Sigmoid colon (tissue), 7 donors: ENCODE results near the gene PCDH15. TPM values are rescaled to one million over a fixed set of nuclear protein-coding genes. Genes with fewer than 3 reads are reported as not detected.
"Not testable (repeated sequence)": the region's sequence is repeated elsewhere in the genome, so short reads cannot be mapped to it uniquely, and the experiment has no call there.

Experiments
- DNase-seq: peaks from one replicate; pipeline ENCODE4 v3.0.0-alpha.2; 2019
- H3K27ac ChIP-seq, 4 donors: fragments of 200-600 bp; sonication (generic); one replicate each; pipeline ENCODE4 v1.5.1; 2016 to 2019; ENCODE audit warnings: mild to moderate bottlenecking in 1 of 4
- H3K27me3 ChIP-seq, 3 donors: fragments of 200-600 bp; sonication (generic); one replicate each; pipeline ENCODE4 v1.5.1; 2019; ENCODE audit warnings: mild to moderate bottlenecking in 1 of 3
- H3K36me3 ChIP-seq, 4 donors: fragments of 200-600 bp; sonication (generic); one replicate each; pipeline ENCODE4 v1.5.1; 2016 to 2019
- H3K4me1 ChIP-seq, 4 donors: fragments of 200-600 bp; sonication (generic); one replicate each; pipeline ENCODE4 v1.5.1; 2017 to 2019
- H3K4me3 ChIP-seq, 4 donors: fragments of 200-600 bp; sonication (generic); one replicate each; pipeline ENCODE4 v1.5.1; 2017 to 2019; ENCODE audit warnings: mild to moderate bottlenecking in 2 of 4, moderate library complexity in 1 of 4
- H3K9me3 ChIP-seq, 4 donors: fragments of 200-600 bp in 3 of 4; sonication (generic) in 3 of 4; one replicate each; pipeline versions ENCODE4 v1.5.1 to v1.6.1; 2013 to 2019
- CTCF ChIP-seq, 4 experiments: fragments of 450-650 bp in 3 of 4; fragments of 200-600 bp in 1 of 4; IDR thresholded peaks; one replicate each; pipeline ENCODE4 v1.5.1; 2016 to 2019; ENCODE audit warnings: antibody characterized with exemption in 4 of 4, mild to moderate bottlenecking in 3 of 4, moderate library complexity in 2 of 4
- EP300 ChIP-seq, 4 donors: sonication (generic); formaldehyde crosslinking; IDR thresholded peaks; one replicate each; pipeline ENCODE4 v1.6.1; 2017; ENCODE audit warnings: antibody characterized with exemption in 4 of 4
- POLR2A ChIP-seq, 2 donors: fragments of 450-650 bp; IDR thresholded peaks; one replicate each; pipeline ENCODE4 v1.6.1; 2016; ENCODE audit warnings: antibody characterized with exemption in 2 of 2, mild to moderate bottlenecking in 2 of 2, moderate library complexity in 2 of 2
- POLR2AphosphoS5 ChIP-seq, 4 donors: sonication (generic); formaldehyde crosslinking; IDR thresholded peaks; one replicate each; pipeline ENCODE4 v1.6.1; 2017; ENCODE audit warnings: antibody characterized with exemption in 4 of 4
- WGBS, 2 donors: extraction: QIAGEN DNeasy Blood & Tissue Kit; methylation state at CpG; one replicate each; pipeline ENCODE4 v1.1.7; 2013; 5-methylcytosine and 5-hydroxymethylcytosine counted together
- intact Hi-C: fragments of 100-400 bp; cut with DNase I; formaldehyde crosslinking; loops from one replicate; pipeline ENCODE4 v1.15.1; 2023
- polyA plus RNA-seq, 3 donors: library from polyadenylated mRNA; stranded (reverse); fragments of 200-250 nt; gene quantifications; one replicate each; pipeline ENCODE4 v1.2.3, GENCODE V29; 2013
- total RNA-seq, 4 donors: library from RNA; depleted of rRNA; stranded (reverse); fragments of >200 nt; gene quantifications; one replicate each; pipeline ENCODE4 v1.1.0, GENCODE V29; 2016
- donor health status: healthy with polysubstance abuse.
- donor health status: Bipolar disorder and iron deficiency.
- donor health status: healthy.

PCDH15 gene
- total and polyA plus RNA-seq, 7 donors, result 0.14 to 0.71 (median 0.16) TPM; not detected in 2

- Histone ChIP-seq H3K4me1 (no peaks in the 10 kb centered on the region), H3K36me3 (no peaks in the 10 kb centered on the region), H3K4me3 (no peak overlapping the region), H3K27ac (no peak overlapping the region), H3K27me3 (no peaks in the 10 kb centered on the region), H3K9me3 (no peaks in the 10 kb centered on the region)
- no peak for DNase-seq
- TF ChIP-seq EP300 (IDR thresholded peaks at IDR 0.05) (no peak), CTCF (IDR thresholded peaks at IDR 0.05) (peak in 1 of 4 experiments; percentile 19)
- WGBS, 2 donors, result 50 to 58% methylated on average over 1 of the region's 1 CpG
- intact Hi-C loops, result loop anchor here (10.0 kb wide), 1 partner anchor 558 kb away; no protein-coding TSS in a partner anchor
Observed at GRCh38 chr10:54402576-54402975, 398.5 kb downstream of the PCDH15 start.

- TF ChIP-seq EP300 (IDR thresholded peaks at IDR 0.05), result no peak
- TF ChIP-seq CTCF (IDR thresholded peaks at IDR 0.05), result no peak
- no peak for TF ChIP-seq POLR2AphosphoS5 (IDR thresholded peaks at IDR 0.05)
- no peak for TF ChIP-seq POLR2A (IDR thresholded peaks at IDR 0.05)
Observed at GRCh38 chr10:54396031-54396430, 405.0 kb downstream of the PCDH15 start.

GRCh38 chr10:54394598-54394997 is 406.4 kb downstream of the PCDH15 start:
- H3K4me1 ChIP-seq, intact Hi-C loops, H3K27ac ChIP-seq, H3K27me3 ChIP-seq, H3K9me3 ChIP-seq, DNase-seq, H3K4me3 ChIP-seq, H3K36me3 ChIP-seq: not testable (repeated sequence)
- 84 to 88% methylated on average over 6 of the region's 6 CpGs for WGBS, 2 donors

More at GRCh38 chr10:54396031-54396430, 405.0 kb downstream of the PCDH15 start:
- 68 to 78% methylated on average over 6 of the region's 6 CpGs for WGBS, 2 donors
- Histone ChIP-seq H3K4me1 (no peaks in the 10 kb centered on the region), H3K36me3 (no peaks in the 10 kb centered on the region), H3K27ac (no peak overlapping the region), H3K27me3 (no peaks in the 10 kb centered on the region), H3K9me3 (no peaks in the 10 kb centered on the region), H3K4me3 (no peak overlapping the region)
- DNase-seq, result no peak
- intact Hi-C loops, result no loop called here

GRCh38 chr10:54372179-54372578 is 428.9 kb downstream of the PCDH15 start:
- Histone ChIP-seq H3K4me1 (no peaks in the 10 kb centered on the region), H3K27me3 (no peaks in the 10 kb centered on the region), H3K9me3 (no peaks in the 10 kb centered on the region), H3K36me3 (no peaks in the 10 kb centered on the region), H3K4me3 (no peak overlapping the region), H3K27ac (no peak overlapping the region)
- 15 to 41% methylated on average over 1 of the region's 1 CpG for WGBS, 2 donors
- DNase-seq, result no peak
- TF ChIP-seq POLR2AphosphoS5 (IDR thresholded peaks at IDR 0.05), result no peak
- no peak for TF ChIP-seq CTCF (IDR thresholded peaks at IDR 0.05)
- no peak for TF ChIP-seq POLR2A (IDR thresholded peaks at IDR 0.05)
- TF ChIP-seq EP300 (IDR thresholded peaks at IDR 0.05), result no peak
- intact Hi-C loops, result no loop called here

- Histone ChIP-seq H3K36me3 (no peaks in the 10 kb centered on the region), H3K4me3 (no peak overlapping the region), H3K27ac (no peak overlapping the region), H3K27me3 (no peaks in the 10 kb centered on the region), H3K9me3 (no peaks in the 10 kb centered on the region), H3K4me1 (no peaks in the 10 kb centered on the region)
- TF ChIP-seq EP300 (IDR thresholded peaks at IDR 0.05) (no peak), CTCF (IDR thresholded peaks at IDR 0.05) (no peak), POLR2AphosphoS5 (IDR thresholded peaks at IDR 0.05) (no peak), POLR2A (IDR thresholded peaks at IDR 0.05) (no peak)
- WGBS, 2 donors, result 78 to 88% methylated on average over 3 of the region's 3 CpGs
- intact Hi-C loops, result no loop called here
- DNase-seq, result no peak
Observed at GRCh38 chr10:54368984-54369383, 432.0 kb downstream of the PCDH15 start.
